GM12878 (cell line): ENCODE data around the gene MARF1. TPM values are rescaled to one million over a fixed set of nuclear protein-coding genes. Genes with fewer than 3 reads are reported as not detected.

Experiments
- ATF3 ChIP-seq: IDR thresholded peaks from 2 replicates; pipeline ENCODE4 v1.6.1; 2011; ENCODE audit warnings: low read depth, mild to moderate bottlenecking, low read length, moderate library complexity, borderline replicate concordance; ENCODE audit errors: extremely low read depth
- BRCA1 ChIP-seq: IDR thresholded peaks from 2 replicates; pipeline ENCODE4 v1.6.1; 2011; ENCODE audit warnings: low read depth, low read length, improper control_type of control experiment
- CEBPB ChIP-seq, 2 experiments: fragments of 150-350 bp in 1 of 2; IDR thresholded peaks; 2 replicates each; pipeline ENCODE4 v1.6.1; 2012 to 2014; ENCODE audit warnings: low read depth in 2 of 2, low read length in 2 of 2, borderline replicate concordance in 1 of 2, inconsistent platforms in 1 of 2
- CREB1 ChIP-seq: IDR thresholded peaks from 2 replicates; pipeline ENCODE4 v1.6.1; 2012; ENCODE audit warnings: low read depth, mild to moderate bottlenecking, inconsistent platforms
- CREM ChIP-seq: IDR thresholded peaks from 2 replicates; pipeline ENCODE4 v1.6.1; 2014; ENCODE audit warnings: antibody characterized with exemption, low read depth
- EED ChIP-seq: sonication (generic); IDR thresholded peaks from 2 replicates; pipeline ENCODE4 v1.6.1; 2016; ENCODE audit warnings: antibody characterized with exemption, low read depth
- EZH2 ChIP-seq: IDR thresholded peaks from 2 replicates; pipeline ENCODE4 v1.6.1; 2012; ENCODE audit warnings: low read depth, mild to moderate bottlenecking, control low read depth, inconsistent platforms, low read length, borderline replicate concordance; ENCODE audit not compliant: control insufficient read depth
- FOXM1 ChIP-seq: IDR thresholded peaks from 2 replicates; pipeline ENCODE4 v1.6.1; 2012; ENCODE audit warnings: low read depth, mild to moderate bottlenecking, inconsistent platforms, low read length, moderate library complexity
- HSF1 ChIP-seq: fragments of 150-350 bp; IDR thresholded peaks from 2 replicates; pipeline ENCODE4 v1.6.1; 2014; ENCODE audit warnings: mild to moderate bottlenecking, low read depth, low read length
- IRF5 ChIP-seq: fragments of 450-650 bp; IDR thresholded peaks from 2 replicates; pipeline ENCODE4 v1.6.1; 2017; ENCODE audit warnings: borderline replicate concordance
- MLLT1 ChIP-seq: fragments of 450-650 bp; IDR thresholded peaks from 2 replicates; pipeline ENCODE4 v1.6.1; 2016; ENCODE audit warnings: mild to moderate bottlenecking
- NFYB ChIP-seq: IDR thresholded peaks from 2 replicates; pipeline ENCODE4 v1.6.1; 2011; ENCODE audit warnings: low read depth, mild to moderate bottlenecking, low read length, improper control_type of control experiment, moderate library complexity; ENCODE audit not compliant: insufficient read depth
- PML ChIP-seq: IDR thresholded peaks from 2 replicates; pipeline ENCODE4 v1.6.1; 2012; ENCODE audit warnings: low read length, inconsistent platforms
- REST ChIP-seq: IDR thresholded peaks from 2 replicates; pipeline ENCODE4 v1.6.1; 2012; ENCODE audit warnings: mild to moderate bottlenecking, low read depth, low read length
- SKIL ChIP-seq: fragments of 450-650 bp; IDR thresholded peaks from 2 replicates; pipeline ENCODE4 v1.6.1; 2017; ENCODE audit warnings: mild to moderate bottlenecking, low read depth, inconsistent platforms; ENCODE audit not compliant: poor library complexity, severe bottlenecking
- YY1 ChIP-seq: IDR thresholded peaks from 2 replicates; pipeline ENCODE4 v1.6.1; 2011; ENCODE audit warnings: low read depth, mild to moderate bottlenecking, low read length
- ZBTB33 ChIP-seq: fragments of 450-650 bp; IDR thresholded peaks from 2 replicates; pipeline ENCODE4 v1.6.1; 2017; ENCODE audit warnings: mild to moderate bottlenecking
- polyA plus RNA-seq, 11 experiments: library from polyadenylated mRNA; depleted of rRNA in 4 of 11; unstranded in 6 of 11; stranded (reverse) in 5 of 11; fragments of >200 nt; fragmentation: Nextera tagmentation in 4 of 11; fragmentation: Illumina TruSeq in 1 of 11; extraction: Ambion mirVana in 4 of 11; extraction: Trizol in 1 of 11; gene quantifications; 1 replicate in 1 of 11; 2 replicates in 10 of 11; pipeline versions ENCODE4 v1.2.1 to v1.2.3, GENCODE V29; 2011 to 2016; ENCODE audit warnings: inconsistent platforms in 2 of 11, missing spikeins in 2 of 11, low read depth in 1 of 11
- total RNA-seq, 4 experiments: library from RNA; depleted of rRNA in 3 of 4; stranded (reverse); fragments of >200 nt in 3 of 4; fragmentation: Illumina TruSeq in 1 of 4; extraction: Trizol in 1 of 4; gene quantifications; 2 replicates each; pipeline versions ENCODE4 v1.2.1 to v1.2.3, GENCODE V29; 2013 to 2021

MARF1 gene
- total and polyA plus RNA-seq, 10 of the 15 experiments (the other 5 are each of a cell fraction or from before 2014, with no cell fraction given) = 4.5 to 40.1 (median 14.0) TPM

- TF ChIP-seq EZH2 = no peak
- no peak for TF ChIP-seq IRF5
- TF ChIP-seq CREM = no peak
- TF ChIP-seq FOXM1 = 0 out of 2 replicates have a peak, but pooled peaks have one; percentile 56
- peak; percentile 48; the same call in 1 of the 2 replicates for TF ChIP-seq CREB1
- no peak for TF ChIP-seq SKIL
- TF ChIP-seq CEBPB (IDR thresholded peaks at IDR 0.05; ENCODE audit: borderline replicate concordance in 1 of 2, low read depth in 2 of 2, low read length in 2 of 2) = no peak
- no peak for TF ChIP-seq YY1
- TF ChIP-seq PML = no peak
- no peak for TF ChIP-seq ZBTB33
- TF ChIP-seq NFYB = no peak
- no peak for TF ChIP-seq REST
- no peak for TF ChIP-seq MLLT1
- no peak for TF ChIP-seq BRCA1
- TF ChIP-seq ATF3 = no peak
- TF ChIP-seq EED = no peak
- TF ChIP-seq HSF1 = no peak
These were observed 6.5 kb downstream of the MARF1 start (continued) for GRCh38 chr16:15636392-15636873.
